H1 (cell line): ENCODE results near the gene UVRAG. TPM values are rescaled to one million over a fixed set of nuclear protein-coding genes. Genes with fewer than 3 reads are reported as not detected.

ENCODE experiments used
- CHD7 ChIP-seq: fragments of 300-600 bp; sonication (generic); IDR thresholded peaks from 2 replicates; pipeline ENCODE4 v1.7.1; 2012; ENCODE audit warnings: low read length, moderate library complexity, mild to moderate bottlenecking, inconsistent platforms; ENCODE audit not compliant: insufficient replicate concordance
- EGR1 ChIP-seq: IDR thresholded peaks from 2 replicates; pipeline ENCODE4 v1.6.1; 2011; ENCODE audit warnings: low read depth, low read length, borderline replicate concordance
- JUND ChIP-seq: IDR thresholded peaks from 2 replicates; pipeline ENCODE4 v1.6.1; 2011; ENCODE audit warnings: mild to moderate bottlenecking, improper control_type of control experiment, low read length
- polyA plus RNA-seq, 7 experiments: library from polyadenylated mRNA; depleted of rRNA in 3 of 7; stranded (reverse) in 5 of 7; unstranded in 2 of 7; fragments of >200 nt in 5 of 7; fragments of 200-250 nt in 2 of 7; gene quantifications; 1 replicate in 5 of 7; 2 replicates in 1 of 7; 4 replicates in 1 of 7; pipeline versions ENCODE4 v1.2.1 to v1.2.3, GENCODE V29; 2011 to 2013; ENCODE audit warnings: missing spikeins in 2 of 7, mixed read lengths in 2 of 7
- total RNA-seq: library from RNA; stranded (reverse); fragmentation: NEBNext Ultra II Directional; extraction: Animal tissue kit (Norgen Biotek cat#: 25700); gene quantifications from 2 replicates; pipeline ENCODE4 v1.2.1, GENCODE V29; 2021

Gene UVRAG
- total and polyA plus RNA-seq, 2 of the 8 experiments (the other 6 are each of a cell fraction or from before 2014, with no cell fraction given), result 5.5 to 14.7 TPM

DNA sequence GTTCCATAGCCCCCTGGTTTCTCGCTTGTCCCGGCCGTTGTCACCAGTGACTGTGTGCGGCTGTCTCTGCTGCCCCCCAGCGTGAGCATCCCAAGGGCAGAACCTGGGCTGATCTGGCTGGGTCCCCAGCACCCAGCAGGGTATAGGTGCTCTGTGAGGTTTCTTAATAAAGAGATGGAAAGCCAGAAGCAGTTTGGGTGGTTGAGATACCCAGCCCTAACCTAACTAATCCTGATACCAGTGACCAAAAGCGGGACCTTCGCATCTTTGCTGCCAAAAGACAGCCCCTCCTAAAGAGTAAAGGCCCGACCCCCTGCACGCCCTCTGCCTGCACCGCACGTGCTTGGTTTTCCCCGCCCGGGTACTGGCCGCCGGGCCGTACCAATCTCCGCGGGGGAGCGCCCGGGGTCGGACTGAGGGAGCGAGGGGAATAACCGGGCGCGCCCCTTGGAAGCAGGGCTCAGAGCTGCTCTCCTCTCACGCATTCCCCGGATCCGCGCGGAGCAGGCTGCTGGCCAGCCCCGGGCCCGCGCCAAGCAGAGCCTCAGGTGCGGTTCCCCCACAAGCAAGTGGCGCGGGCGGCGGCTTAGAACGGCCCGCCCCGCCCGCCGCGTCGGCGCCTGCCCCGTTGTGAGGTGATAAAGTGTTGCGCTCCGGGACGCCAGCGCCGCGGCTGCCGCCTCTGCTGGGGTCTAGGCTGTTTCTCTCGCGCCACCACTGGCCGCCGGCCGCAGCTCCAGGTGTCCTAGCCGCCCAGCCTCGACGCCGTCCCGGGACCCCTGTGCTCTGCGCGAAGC is 46.7 kb upstream of the UVRAG start, which contains the start of gene DGAT2 (continued):
- TF ChIP-seq CHD7, result no peak
- 0 out of 2 replicates have a peak, but pooled peaks have one; percentile 35 for TF ChIP-seq EGR1
- TF ChIP-seq JUND, result peak; percentile 86
